ENCODE measurements around the gene RNF150. TPM values are rescaled to one million over a fixed set of nuclear protein-coding genes. Genes with fewer than 3 reads are reported as not detected.
A peak's percentile ranks its signal among the peaks of the same experiment; 100 is the strongest.
"Not testable (repeated sequence)": the region's sequence is repeated elsewhere in the genome, so short reads cannot be mapped to it uniquely, and the experiment has no call there.

RNF150 gene
- total and polyA plus RNA-seq, 2 experiments from 2014 or later, result 4.2 to 9.2 TPM

- no peaks in the 10 kb centered on the region for H3K9me3 ChIP-seq (ENCODE audit: low read depth)
- no peak overlapping the region for H2AFZ ChIP-seq
- no peak overlapping the region for H3K27ac ChIP-seq
- no peak for TF ChIP-seq EZH2phosphoT487 (IDR thresholded peaks at IDR 0.05; ENCODE audit: low read depth, severe bottlenecking, unreplicated experiment)
- TF ChIP-seq CTCF (IDR thresholded peaks at IDR 0.05; ENCODE audit: poor library complexity), result no peak
- no peak for TF ChIP-seq EZH2 (IDR thresholded peaks at IDR 0.05; ENCODE audit: borderline replicate concordance)
- no peaks in the 10 kb centered on the region for H3K79me2 ChIP-seq
- no peaks in the 10 kb centered on the region for H3K36me3 ChIP-seq (replicated peaks; ENCODE audit: insufficient read depth, low read depth)
- no peak overlapping the region for H3K4me3 ChIP-seq
- no peak overlapping the region for H3K4me2 ChIP-seq
- no peak for DNase-seq (ENCODE audit: low spot score)
- H3K9me2 ChIP-seq (replicated peaks; ENCODE audit: insufficient read depth), result no peaks in the 10 kb centered on the region
- no peaks in the 10 kb centered on the region for H3K27me3 ChIP-seq
- WGBS (ENCODE audit: low lambda C conversion rate, missing lambda C conversion rate), result 94% methylated on average over 2 of the region's 2 CpGs
- H3K4me1 ChIP-seq (ENCODE audit: insufficient read depth), result no peaks in the 10 kb centered on the region
- H4K20me1 ChIP-seq (ENCODE audit: insufficient read depth, poor library complexity, severe bottlenecking), result no peaks in the 10 kb centered on the region
These were observed 78.8 kb downstream of the RNF150 start for GRCh38 chr4:141054446-141054845.

DNA sequence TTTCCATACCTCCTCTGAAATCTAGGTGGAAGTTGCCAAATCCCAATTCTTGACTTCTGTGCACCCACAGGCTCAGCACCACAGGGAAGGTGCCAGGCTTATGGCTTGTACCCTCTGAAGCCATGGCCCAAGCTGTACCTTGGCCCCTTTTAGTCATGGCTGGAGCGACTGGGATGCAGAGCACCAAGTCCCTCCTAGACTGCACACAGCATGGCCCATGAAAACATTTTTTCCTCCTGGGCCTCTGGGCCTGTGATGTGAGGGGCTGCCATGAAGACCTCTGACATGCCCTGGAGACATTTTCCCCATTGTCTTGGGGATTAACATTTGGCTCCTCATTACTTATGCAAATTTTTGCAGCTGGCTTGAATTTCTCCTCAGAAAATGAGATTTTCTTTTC is 82.3 kb downstream of the RNF150 start:
- not testable (repeated sequence) for H3K9me3 ChIP-seq (ENCODE audit: low read depth); H2AFZ ChIP-seq; H4K20me1 ChIP-seq (ENCODE audit: insufficient read depth, poor library complexity, severe bottlenecking); H3K27ac ChIP-seq; DNase-seq (ENCODE audit: low spot score); H3K4me1 ChIP-seq (ENCODE audit: insufficient read depth); H3K36me3 ChIP-seq (replicated peaks; ENCODE audit: insufficient read depth, low read depth); H3K79me2 ChIP-seq; H3K4me2 ChIP-seq; H3K27me3 ChIP-seq; H3K4me3 ChIP-seq; H3K9me2 ChIP-seq (replicated peaks; ENCODE audit: insufficient read depth)
- 97% methylated on average over 1 of the region's 1 CpG for WGBS (ENCODE audit: low lambda C conversion rate, missing lambda C conversion rate)

- Histone ChIP-seq H4K20me1 (ENCODE audit: insufficient read depth, poor library complexity, severe bottlenecking) (no peaks in the 10 kb centered on the region), H3K4me2 (no peak overlapping the region), H3K27me3 (no peaks in the 10 kb centered on the region), H3K9me3 (ENCODE audit: low read depth) (no peaks in the 10 kb centered on the region), H3K36me3 (replicated peaks; ENCODE audit: insufficient read depth, low read depth) (no peaks in the 10 kb centered on the region), H3K4me1 (ENCODE audit: insufficient read depth) (peaks cover 5% of the 10 kb centered on the region), H3K4me3 (no peak overlapping the region), H3K27ac (no peak overlapping the region), H3K79me2 (no peaks in the 10 kb centered on the region), H2AFZ (no peak overlapping the region), H3K9me2 (replicated peaks; ENCODE audit: insufficient read depth) (no peaks in the 10 kb centered on the region)
- TF ChIP-seq EZH2phosphoT487 (IDR thresholded peaks at IDR 0.05; ENCODE audit: low read depth, severe bottlenecking, unreplicated experiment), result no peak
- TF ChIP-seq EZH2 (IDR thresholded peaks at IDR 0.05; ENCODE audit: borderline replicate concordance), result no peak
- TF ChIP-seq CTCF (IDR thresholded peaks at IDR 0.05; ENCODE audit: poor library complexity), result no peak
- no peak for DNase-seq (ENCODE audit: low spot score)
- WGBS (ENCODE audit: low lambda C conversion rate, missing lambda C conversion rate), result 49% methylated on average over 7 of the region's 7 CpGs
These were observed 85.9 kb downstream of the RNF150 start for GRCh38 chr4:141047228-141047884.

- Histone ChIP-seq H3K9me2 (replicated peaks; ENCODE audit: insufficient read depth) (no peaks in the 10 kb centered on the region), H3K79me2 (no peaks in the 10 kb centered on the region), H3K36me3 (replicated peaks; ENCODE audit: insufficient read depth, low read depth) (no peaks in the 10 kb centered on the region), H2AFZ (no peak overlapping the region), H4K20me1 (ENCODE audit: insufficient read depth, poor library complexity, severe bottlenecking) (no peaks in the 10 kb centered on the region), H3K4me2 (no peak overlapping the region), H3K27ac (no peak overlapping the region), H3K9me3 (ENCODE audit: low read depth) (no peaks in the 10 kb centered on the region), H3K27me3 (no peaks in the 10 kb centered on the region), H3K4me1 (ENCODE audit: insufficient read depth) (peaks cover 5% of the 10 kb centered on the region), H3K4me3 (no peak overlapping the region)
- no peak for TF ChIP-seq EZH2 (IDR thresholded peaks at IDR 0.05; ENCODE audit: borderline replicate concordance)
- no peak for TF ChIP-seq CTCF (IDR thresholded peaks at IDR 0.05; ENCODE audit: poor library complexity)
- TF ChIP-seq EZH2phosphoT487 (IDR thresholded peaks at IDR 0.05; ENCODE audit: low read depth, severe bottlenecking, unreplicated experiment), result no peak
- peak; percentile 32 for DNase-seq (ENCODE audit: low spot score)
- WGBS (ENCODE audit: low lambda C conversion rate, missing lambda C conversion rate), result 70% methylated on average over 3 of the region's 3 CpGs
These were observed 87.0 kb downstream of the RNF150 start for GRCh38 chr4:141046255-141046654.
